Stimulated activated CD8-positive, alpha-beta memory T cell treated with anti-CD3 and anti-CD28 coated beads, Interleukin-7, amount 100 ng/mL, for 24 hours (primary cell): ENCODE data around the gene PPDPF.
A peak's percentile ranks its signal among the peaks of the same experiment; 100 is the strongest.

ENCODE experiments used
- DNase-seq: peaks from one replicate; pipeline ENCODE4 v3.0.0-alpha.2; 2020; ENCODE audit warnings: low read depth

PPDPF gene

DNA sequence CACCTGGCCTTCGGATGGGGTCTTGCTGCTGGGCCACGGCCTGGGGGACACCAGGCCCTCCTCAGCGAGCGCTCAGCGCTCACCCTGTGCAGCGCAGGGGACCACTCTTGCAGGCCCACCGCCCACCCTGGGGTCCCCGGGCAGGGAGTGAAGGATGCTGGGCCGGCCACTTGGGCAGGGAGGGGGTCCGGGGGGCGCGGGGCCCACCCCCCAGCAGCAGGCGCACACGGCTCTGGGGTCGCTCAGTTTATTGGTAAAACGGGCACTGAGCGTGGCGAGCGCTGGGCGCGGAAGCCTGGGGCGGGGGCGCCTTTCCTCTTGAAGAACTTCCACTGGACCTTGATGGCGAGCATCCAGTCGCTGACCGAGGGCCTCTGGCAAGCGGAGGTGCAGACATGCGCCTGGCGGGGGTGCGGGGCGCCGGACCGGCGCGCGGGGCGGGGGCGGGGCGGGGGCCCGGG, 32.8 kb upstream of the PPDPF start:
- DNase-seq: no peak

- DNase-seq: no peak
Measured at GRCh38 chr20:63488315-63489251, 32.0 kb upstream of the PPDPF start.

DNA sequence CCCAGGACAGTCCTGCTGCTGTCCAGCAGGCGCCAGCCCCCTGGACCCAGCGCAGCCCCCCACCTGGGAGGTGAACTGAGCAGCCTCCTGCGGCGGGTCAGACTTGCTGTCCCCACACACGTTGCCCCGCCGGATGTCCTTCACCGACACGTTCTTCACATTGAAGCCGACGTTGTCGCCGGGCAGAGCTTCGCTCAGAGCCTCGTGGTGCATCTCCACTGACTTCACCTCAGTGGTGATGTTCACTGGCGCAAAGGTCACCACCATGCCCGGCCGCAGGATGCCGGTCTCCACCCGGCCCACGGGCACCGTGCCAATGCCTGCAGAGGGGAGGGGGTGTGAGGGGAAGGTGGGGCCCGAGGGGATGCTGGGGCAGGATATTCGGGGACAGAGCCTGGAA, 30.1 kb upstream of the PPDPF start:
- no peak for DNase-seq

DNA sequence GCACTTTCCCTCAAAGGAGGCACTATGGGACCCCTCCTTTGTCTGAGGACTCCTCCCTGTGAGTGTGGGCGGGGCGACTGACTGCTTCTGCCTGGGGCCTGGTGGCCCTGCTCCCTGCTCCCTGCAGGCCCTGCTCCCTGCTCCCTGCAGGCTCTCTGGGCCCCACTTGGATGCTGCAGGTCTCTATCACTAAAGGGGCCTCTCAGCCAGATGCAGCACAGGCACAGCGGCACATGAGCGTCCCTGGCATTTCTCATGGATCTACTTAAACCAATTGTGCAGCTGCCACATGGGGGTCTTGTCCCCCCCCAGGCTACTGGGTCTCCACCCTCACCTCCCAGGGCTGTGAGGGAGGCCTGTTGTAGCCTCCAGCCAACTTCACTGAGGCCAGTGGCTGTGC, 29.5 kb upstream of the PPDPF start:
- DNase-seq: no peak

GRCh38 chr20:63491635-63492230, 28.8 kb upstream of the PPDPF start:
- DNase-seq: no peak

GRCh38 chr20:63492518-63492917, 28.0 kb upstream of the PPDPF start:
- DNase-seq: no peak

- no peak for DNase-seq
Measured at GRCh38 chr20:63492982-63493381, 27.6 kb upstream of the PPDPF start.

DNA sequence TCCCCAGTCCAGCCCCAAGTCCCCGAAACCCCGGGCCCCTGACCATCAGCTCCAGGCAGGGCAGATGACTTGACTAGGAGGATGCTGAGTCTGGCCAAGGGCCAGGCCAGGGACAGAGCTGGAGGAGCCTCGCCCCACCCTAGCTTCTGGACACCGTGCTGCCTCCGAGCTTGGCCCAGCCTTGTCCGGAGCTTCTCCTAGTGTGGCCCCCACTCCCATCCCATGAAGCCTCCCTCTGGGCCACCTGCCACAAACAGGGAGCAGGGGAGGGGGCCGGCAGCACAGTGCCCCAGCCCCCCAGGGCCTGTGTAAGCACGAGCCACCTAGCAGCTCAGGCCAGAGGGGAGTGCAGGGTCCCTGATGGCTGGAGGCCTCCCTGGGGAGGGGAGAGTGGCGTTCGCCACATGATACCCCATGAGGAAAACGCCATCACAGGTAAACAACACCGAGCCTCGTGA, 27.0 kb upstream of the PPDPF start:
- DNase-seq: no peak

DNA sequence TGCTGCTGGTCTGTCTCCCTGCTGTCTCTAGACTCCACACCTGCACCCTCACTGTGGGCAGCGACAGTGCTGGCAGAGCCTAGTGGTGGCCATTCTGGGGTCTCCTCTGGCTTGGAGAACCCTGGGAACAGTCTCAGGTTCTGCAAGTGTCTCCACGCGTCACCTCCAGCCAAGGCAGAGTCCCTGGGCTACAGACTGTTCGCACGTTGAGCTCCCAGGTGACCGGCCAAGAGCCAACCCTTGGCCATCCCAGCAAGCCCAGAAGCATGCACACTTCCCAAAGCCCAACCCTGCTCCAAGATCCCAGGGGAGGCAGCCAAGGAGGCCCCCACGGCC, 26.5 kb upstream of the PPDPF start:
- DNase-seq: no peak

GRCh38 chr20:63494420-63495166, 26.0 kb upstream of the PPDPF start:
- no peak for DNase-seq

DNA sequence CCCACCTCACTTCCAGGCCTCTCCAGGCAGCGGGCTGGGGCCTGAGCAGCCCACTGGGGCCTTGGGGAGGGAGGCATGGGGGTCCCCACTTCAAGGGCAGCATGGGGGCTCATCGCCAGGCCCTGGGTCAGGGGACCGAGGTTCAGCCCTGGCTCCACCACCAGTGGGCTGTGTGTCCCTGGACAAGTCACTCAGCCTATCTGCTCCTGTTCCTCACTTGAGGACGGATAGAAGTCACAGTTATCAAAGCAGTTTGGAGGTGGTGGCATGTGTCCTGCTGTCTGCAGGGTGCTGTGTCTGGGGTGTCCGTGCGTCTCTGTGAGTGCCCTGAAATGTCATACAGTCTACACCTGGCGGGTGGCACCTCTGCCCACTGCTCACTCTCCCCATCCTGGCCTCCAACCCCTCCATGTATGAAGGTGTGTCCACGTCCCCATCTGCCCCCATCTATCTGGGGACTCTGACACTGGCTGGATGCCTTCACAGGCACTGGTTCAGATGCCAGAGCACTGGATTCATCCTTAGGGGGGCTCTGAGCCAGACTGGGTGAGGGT, 25.3 kb upstream of the PPDPF start:
- DNase-seq: no peak

- peak; percentile 61 for DNase-seq
Measured at GRCh38 chr20:63495741-63496595, 24.6 kb upstream of the PPDPF start.

DNA sequence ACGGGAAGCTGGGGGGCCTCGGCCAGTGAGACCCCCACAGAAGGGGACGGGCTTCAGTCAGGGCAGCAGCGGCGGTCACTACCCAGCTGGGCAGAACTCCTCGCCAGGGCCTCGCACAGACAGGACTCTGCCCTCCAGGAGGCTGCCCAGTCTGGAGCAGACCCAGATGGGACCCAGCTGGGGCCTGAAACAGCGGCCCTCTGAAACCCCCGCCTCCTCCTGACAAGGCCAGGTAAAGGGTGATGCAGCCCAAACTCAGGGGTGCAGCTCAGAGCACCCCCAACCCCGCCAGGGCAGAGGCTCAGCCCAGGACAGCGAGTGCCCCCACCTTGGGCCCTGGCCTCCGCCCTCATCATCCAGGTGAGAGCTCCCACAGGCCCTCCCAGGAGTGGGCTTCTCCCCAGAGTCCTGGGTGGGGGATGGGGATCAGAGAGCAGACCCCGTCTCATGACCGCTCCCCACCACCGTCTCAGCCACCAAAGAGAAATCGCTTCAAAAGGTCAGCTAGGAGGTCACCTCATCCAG, 23.9 kb upstream of the PPDPF start:
- DNase-seq: no peak

GRCh38 chr20:63497138-63497945, 23.2 kb upstream of the PPDPF start:
- DNase-seq: no peak

DNA sequence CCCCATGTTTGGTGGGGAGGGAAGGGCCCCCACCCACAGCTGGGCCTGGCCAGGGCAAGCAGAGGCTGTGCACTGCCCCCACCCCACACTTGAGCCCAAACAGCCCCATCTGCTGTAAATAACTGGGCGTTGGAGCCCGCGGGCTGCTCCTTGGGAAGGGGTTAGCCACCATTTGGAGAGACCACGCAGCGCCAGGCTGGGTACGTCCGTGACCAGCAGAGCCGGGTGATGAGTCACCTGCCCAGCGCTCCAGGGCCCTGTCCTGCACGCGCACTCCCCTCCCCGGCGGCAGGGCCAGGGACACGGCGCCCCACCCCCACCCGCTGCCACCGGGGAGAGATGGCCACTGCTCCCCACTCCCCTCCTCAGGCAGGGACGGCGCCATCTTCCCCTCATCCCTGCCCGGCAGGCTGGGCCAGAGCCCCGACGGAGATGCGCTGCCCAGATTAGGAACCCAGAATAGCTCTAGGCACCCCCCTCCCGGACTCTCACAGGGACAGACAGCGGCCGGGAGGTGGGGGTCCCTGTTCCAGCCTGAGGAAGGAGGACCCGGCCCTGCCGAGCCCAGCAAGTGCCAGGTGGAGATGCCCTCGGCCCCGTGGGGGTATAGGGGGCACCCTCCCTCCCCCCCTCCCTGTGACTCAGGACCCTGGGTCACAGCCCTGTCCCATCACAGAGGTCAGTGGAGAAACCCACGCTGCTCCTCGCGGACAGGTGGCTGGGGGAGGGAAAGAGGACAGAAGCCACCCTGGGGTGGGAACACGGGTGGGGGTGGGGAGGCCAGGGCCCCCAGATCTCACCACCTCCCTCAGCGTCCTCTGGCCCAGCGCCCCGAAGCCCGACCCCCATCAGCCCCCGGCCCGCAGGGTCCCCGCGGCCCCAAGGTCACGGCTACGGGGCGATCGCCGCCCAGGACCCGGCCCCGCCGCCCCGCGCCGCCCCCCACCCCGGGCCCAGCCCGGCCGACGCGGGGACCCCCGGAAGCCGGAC, 22.3 kb upstream of the PPDPF start:
- DNase-seq: no peak

DNA sequence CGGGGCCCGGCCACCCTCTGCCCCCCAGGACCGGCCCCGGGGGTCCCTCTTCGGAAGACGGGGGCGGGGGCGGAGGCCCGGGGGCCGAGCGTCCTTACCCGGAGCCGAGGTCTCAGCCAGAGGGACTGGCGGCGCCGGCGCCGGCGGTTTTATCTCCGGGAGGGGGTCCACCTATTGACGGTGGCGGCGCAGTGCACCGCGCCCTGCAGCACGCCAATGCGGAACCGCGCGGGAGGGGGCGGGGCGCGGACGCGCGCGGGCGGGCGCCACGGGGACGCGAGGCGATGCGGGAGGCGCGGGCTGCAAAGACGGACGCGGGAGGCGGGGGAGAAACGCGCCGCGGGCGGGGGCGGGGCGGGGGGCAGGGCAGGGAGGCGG, 21.6 kb upstream of the PPDPF start, which contains the start of gene EEF1A2:
Gene EEF1A2 (minus strand): TSS at position 124 of the 378 bp plus-strand sequence. CDS start 1,320 bp downstream, outside the sequence.
- no peak for DNase-seq

- DNase-seq: no peak
Measured at GRCh38 chr20:63499338-63499969, 21.1 kb upstream of the PPDPF start.

DNA sequence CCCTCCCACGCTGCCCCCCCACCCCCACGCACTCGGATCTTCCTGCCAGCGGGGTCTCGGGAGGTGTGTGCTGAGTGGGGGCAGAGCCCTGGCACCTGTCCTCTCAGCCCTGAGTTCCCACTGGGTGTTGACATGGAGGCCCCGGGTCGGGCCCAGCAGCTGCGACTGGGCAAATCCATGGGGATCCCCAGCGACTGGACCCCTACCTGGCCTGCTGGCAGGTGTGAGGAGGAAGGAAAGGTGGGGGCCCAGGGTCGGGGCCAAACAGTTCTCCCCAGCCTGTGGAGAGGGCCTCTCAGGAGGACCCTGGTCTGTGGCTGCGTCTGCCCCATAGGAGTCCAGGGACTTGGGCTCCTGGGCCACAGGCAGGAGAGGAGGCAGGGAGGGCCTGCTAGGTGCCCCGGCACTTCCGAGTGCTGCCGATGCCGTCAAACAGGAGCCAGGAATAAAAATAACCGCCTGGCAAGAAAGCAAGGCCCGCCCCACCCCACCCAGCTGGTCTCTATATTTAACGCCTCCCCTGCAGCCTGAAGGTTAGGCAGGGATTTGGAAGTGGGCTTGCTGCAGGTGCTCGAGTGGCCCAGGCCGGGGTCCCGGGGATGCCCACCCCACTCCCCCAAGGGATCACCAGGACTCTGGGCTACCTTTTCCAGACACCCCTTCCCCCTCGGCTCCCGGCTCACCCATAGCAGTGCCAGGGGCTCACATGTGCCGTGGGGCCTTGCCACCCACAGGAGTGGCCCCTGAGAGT, 20.2 kb upstream of the PPDPF start:
- no peak for DNase-seq
